ENCODE measurements around the gene FAM13B. TPM values are rescaled to one million over a fixed set of nuclear protein-coding genes. Genes with fewer than 3 reads are reported as not detected.

The FAM13B gene
- polyA plus RNA-seq, 2 of the 4 experiments (the other 2 are of a cell fraction) = 14.9 to 15.1 TPM

DNA sequence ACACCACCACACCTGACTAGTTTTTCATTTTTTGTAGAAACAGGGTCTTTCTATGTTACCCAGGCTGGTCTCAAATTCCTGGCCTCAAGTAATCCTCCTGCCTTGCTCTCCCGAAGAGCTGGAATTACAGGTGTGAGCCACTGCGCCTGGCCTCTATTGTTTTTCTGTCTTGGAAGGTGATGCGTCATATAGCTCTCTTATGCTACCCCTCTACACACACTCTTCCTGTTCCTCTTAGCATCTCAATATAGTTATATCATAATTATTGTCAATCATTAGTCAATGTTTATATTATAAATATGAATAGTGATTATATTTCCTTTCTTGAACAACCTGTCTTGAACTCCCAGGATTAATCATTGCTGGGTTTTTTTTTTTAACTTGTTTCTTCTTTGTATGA, 136.3 kb downstream of the FAM13B start:
- Histone ChIP-seq H3K4me2 (no peak overlapping the region), H3K4me1 (0 out of 3 replicates have a peak, but pooled peaks cover 7% of the 10 kb centered on the region), H3K9me3 (no peaks in the 10 kb centered on the region), H3K27ac (no peak overlapping the region), H3K4me3 (no peak overlapping the region)
- TF ChIP-seq ZC3H11A (IDR thresholded peaks at IDR 0.05) (no peak), TP53 (CRISPR knock-in tag; IDR thresholded peaks at IDR 0.05) (no peak), SREBF2 (IDR thresholded peaks at IDR 0.05) (no peak), MAFK (IDR thresholded peaks at IDR 0.05; ENCODE audit: partially characterized antibody) (no peak), EP300 (IDR thresholded peaks at IDR 0.05) (no peak), CBX8 (IDR thresholded peaks at IDR 0.05) (no peak)
- TF ChIP-seq, protein P1, sequence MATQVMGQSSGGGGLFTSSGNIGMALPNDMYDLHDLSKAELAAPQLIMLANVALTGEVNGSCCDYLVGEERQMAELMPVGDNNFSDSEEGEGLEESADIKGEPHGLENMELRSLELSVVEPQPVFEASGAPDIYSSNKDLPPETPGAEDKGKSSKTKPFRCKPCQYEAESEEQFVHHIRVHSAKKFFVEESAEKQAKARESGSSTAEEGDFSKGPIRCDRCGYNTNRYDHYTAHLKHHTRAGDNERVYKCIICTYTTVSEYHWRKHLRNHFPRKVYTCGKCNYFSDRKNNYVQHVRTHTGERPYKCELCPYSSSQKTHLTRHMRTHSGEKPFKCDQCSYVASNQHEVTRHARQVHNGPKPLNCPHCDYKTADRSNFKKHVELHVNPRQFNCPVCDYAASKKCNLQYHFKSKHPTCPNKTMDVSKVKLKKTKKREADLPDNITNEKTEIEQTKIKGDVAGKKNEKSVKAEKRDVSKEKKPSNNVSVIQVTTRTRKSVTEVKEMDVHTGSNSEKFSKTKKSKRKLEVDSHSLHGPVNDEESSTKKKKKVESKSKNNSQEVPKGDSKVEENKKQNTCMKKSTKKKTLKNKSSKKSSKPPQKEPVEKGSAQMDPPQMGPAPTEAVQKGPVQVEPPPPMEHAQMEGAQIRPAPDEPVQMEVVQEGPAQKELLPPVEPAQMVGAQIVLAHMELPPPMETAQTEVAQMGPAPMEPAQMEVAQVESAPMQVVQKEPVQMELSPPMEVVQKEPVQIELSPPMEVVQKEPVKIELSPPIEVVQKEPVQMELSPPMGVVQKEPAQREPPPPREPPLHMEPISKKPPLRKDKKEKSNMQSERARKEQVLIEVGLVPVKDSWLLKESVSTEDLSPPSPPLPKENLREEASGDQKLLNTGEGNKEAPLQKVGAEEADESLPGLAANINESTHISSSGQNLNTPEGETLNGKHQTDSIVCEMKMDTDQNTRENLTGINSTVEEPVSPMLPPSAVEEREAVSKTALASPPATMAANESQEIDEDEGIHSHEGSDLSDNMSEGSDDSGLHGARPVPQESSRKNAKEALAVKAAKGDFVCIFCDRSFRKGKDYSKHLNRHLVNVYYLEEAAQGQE (IDR thresholded peaks at IDR 0.05) = no peak
- ChIA-PET POLR2A (no interaction called here), CTCF (interaction anchor here (1.0 to 1.8 kb wide), 2 partner anchors 10 to 25 kb away, joined by 4 to 6 read pairs; no protein-coding TSS in a partner anchor)
- ATAC-seq = no peak
- DNase-seq (ENCODE audit: low read depth in 1 of 2, low spot score in 1 of 2) = no peak
- FAIRE-seq = no peak
- WGBS (ENCODE audit: missing lambda C conversion rate) = 98% methylated on average over 3 of the region's 3 CpGs

DNA sequence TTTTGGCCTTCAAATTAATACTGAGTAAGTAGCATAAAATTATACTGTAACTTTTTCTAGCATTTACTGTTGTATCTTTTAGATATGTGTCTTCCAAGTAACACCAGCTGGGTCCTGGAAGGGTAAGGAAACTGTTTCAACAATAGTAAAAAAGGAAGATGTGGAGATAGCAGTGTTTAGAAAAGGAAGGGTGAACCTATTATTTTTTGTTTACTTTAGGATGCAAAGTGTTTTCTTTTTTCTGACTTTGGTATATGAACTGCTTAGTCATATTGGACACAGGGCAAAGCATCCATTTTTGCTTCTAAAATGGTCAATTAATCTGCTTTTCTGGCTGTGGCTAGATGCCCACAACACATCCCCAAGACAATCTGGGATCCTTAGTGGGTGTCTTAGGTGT, 138.3 kb downstream of the FAM13B start:
- Histone ChIP-seq H3K27ac (no peak overlapping the region), H3K9me3 (no peaks in the 10 kb centered on the region), H3K4me3 (no peak overlapping the region), H3K4me1 (peaks cover 17% of the 10 kb centered on the region), H3K4me2 (no peak overlapping the region)
- FAIRE-seq = no peak
- no peak for TF ChIP-seq POLR2AphosphoS2 (conservative IDR thresholded peaks at IDR 0.05; ENCODE audit: low read length)
- no peak for TF ChIP-seq FOXS1 (CRISPR knock-in tag; IDR thresholded peaks at IDR 0.05)
- TF ChIP-seq GATA3 (IDR thresholded peaks at IDR 0.05; ENCODE audit: borderline replicate concordance) = peak; percentile 67
- TF ChIP-seq, protein P2, sequence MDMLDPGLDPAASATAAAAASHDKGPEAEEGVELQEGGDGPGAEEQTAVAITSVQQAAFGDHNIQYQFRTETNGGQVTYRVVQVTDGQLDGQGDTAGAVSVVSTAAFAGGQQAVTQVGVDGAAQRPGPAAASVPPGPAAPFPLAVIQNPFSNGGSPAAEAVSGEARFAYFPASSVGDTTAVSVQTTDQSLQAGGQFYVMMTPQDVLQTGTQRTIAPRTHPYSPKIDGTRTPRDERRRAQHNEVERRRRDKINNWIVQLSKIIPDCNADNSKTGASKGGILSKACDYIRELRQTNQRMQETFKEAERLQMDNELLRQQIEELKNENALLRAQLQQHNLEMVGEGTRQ (IDR thresholded peaks at IDR 0.05) = no peak
- no peak for TF ChIP-seq HDAC2 (IDR thresholded peaks at IDR 0.05)
- TF ChIP-seq, protein P3, sequence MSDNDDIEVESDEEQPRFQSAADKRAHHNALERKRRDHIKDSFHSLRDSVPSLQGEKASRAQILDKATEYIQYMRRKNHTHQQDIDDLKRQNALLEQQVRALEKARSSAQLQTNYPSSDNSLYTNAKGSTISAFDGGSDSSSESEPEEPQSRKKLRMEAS (IDR thresholded peaks at IDR 0.05) = no peak
- ATAC-seq = no peak; a peak in 1 of 6 replicates
- DNase-seq (ENCODE audit: low read depth in 1 of 2, low spot score in 1 of 2) = no peak
- POLR2A ChIA-PET = no interaction called here
- CTCF ChIA-PET = no interaction called here

DNA sequence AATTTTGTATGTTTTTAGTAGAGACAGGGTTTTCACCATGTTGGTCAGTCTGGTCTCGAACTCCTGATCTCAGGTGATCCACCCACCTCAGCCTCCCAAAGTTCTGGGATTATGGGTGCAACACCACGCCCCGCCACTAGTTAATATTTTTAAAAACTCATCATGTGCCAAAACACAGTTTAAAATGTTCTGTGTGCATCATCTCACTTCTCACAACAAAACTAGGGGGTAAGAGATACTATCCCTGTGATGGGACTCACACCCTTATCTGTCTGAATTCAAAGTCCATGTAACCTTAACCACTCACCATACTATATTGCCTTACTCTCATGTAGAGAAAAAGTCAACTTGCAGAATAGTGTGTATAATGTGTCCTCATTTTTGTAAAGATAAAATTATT, 141.0 kb downstream of the FAM13B start:
- Histone ChIP-seq H3K9me3 (no peaks in the 10 kb centered on the region), H3K27ac (no peak overlapping the region), H3K4me1 (peaks cover 17% of the 10 kb centered on the region), H3K4me3 (no peak overlapping the region), H3K4me2 (no peak overlapping the region)
- DNase-seq (ENCODE audit: low read depth in 1 of 2, low spot score in 1 of 2) (no peak), FAIRE-seq (no peak), ATAC-seq (0 out of 6 replicates have a peak, but pooled peaks of 1 of the 2 experiments have one; percentile 18)
- ChIA-PET POLR2A (no interaction called here), CTCF (interaction anchor here (1.1 kb wide), 1 partner anchor 113 kb away, joined by 4 read pairs; no protein-coding TSS in a partner anchor)
- TF ChIP-seq PHF8 (IDR thresholded peaks at IDR 0.05; ENCODE audit: borderline replicate concordance, low read depth) (no peak), RFX5 (IDR thresholded peaks at IDR 0.05) (no peak)
- 75% methylated on average over 3 of the region's 3 CpGs for WGBS (ENCODE audit: missing lambda C conversion rate)

DNA sequence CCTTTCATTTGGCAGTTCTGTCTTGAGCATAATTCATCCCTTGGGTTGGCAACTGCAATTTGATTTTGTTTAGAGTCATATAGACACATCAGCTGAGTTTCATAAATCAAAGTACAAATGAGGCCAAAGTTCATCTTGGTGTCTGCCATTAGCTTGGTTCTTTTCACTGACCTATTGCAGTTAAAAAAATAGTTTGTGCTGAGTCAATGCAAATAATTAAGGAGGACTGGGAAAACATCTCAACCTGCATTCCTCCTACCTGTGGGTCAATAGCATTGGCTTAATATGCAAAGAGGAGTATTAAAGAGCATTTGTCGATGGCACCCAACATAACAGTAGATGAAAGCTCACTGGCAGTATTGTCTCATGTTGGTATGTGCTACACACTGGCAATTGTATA, 142.0 kb downstream of the FAM13B start:
- ChIA-PET CTCF (interaction anchor here (0.7 to 1.2 kb wide), 4 partner anchors 25 to 163 kb away, joined by 3 to 4 read pairs (median 3); no protein-coding TSS in a partner anchor), POLR2A (no interaction called here)
- ATAC-seq (no peak), FAIRE-seq (no peak), DNase-seq (ENCODE audit: low read depth in 1 of 2, low spot score in 1 of 2) (no peak)
- 93% methylated on average over 1 of the region's 1 CpG for WGBS (ENCODE audit: missing lambda C conversion rate)
- no peak for TF ChIP-seq PHF8 (IDR thresholded peaks at IDR 0.05; ENCODE audit: borderline replicate concordance, low read depth)
- no peak for TF ChIP-seq FOSL2 (IDR thresholded peaks at IDR 0.05)
- TF ChIP-seq FOSL2 (CRISPR knock-in tag; IDR thresholded peaks at IDR 0.05) = 0 out of 2 replicates have a peak, but pooled peaks have one; percentile 5
- no peak for TF ChIP-seq MYC (IDR thresholded peaks at IDR 0.05; ENCODE audit: borderline replicate concordance, low read length)
- Histone ChIP-seq H3K4me3 (no peak overlapping the region), H3K4me1 (peaks cover 23% of the 10 kb centered on the region), H3K27ac (no peak overlapping the region), H3K4me2 (peak overlapping the region; percentile 24), H3K9me3 (no peaks in the 10 kb centered on the region)

All from A549 (cell line).